ENCODE data around the gene CHST9.
"Not testable (repeated sequence)": the region's sequence is repeated elsewhere in the genome, so short reads cannot be mapped to it uniquely, and the experiment has no call there.

CHST9 gene, protein sequence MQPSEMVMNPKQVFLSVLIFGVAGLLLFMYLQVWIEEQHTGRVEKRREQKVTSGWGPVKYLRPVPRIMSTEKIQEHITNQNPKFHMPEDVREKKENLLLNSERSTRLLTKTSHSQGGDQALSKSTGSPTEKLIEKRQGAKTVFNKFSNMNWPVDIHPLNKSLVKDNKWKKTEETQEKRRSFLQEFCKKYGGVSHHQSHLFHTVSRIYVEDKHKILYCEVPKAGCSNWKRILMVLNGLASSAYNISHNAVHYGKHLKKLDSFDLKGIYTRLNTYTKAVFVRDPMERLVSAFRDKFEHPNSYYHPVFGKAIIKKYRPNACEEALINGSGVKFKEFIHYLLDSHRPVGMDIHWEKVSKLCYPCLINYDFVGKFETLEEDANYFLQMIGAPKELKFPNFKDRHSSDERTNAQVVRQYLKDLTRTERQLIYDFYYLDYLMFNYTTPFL

DNA sequence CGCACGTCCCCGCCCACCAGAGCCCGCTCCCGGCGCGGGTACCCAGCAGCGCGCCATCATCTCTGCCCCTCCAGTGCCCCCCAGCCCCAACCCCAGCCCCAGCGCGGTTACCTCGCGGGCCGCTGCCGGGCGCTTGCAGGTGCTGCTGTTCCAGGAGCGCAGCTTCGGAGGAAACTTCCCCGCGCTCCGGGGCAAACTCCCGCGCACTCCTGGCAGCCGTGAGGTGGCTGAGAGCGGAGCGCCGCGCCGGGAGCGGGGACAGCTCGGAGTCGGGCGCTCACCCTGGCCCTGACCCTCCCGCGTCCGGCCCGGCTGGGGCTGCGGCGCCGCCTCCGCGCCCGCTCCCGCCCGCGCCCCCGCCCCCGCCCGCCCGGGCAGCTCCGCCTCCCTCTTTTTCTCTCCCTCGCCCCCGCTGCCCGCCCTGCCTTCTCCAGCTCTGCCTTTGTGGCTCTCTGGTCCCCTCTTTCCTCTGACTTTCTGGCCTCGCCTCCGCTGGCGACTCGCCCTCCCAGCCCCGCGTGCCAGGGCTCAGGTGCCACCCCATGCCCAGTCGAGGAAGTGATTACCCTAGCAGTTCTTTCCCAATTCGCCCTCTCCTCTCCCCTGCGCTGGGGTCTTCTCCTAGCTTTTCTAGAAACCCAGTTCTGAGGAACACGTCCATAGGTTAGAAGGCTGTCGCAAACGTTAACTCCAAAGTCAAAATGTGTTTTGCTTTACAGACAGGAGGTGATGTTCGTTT is at the start of gene CHST9:
Gene CHST9, minus strand, starts transcription at position 284 of the 739 bp plus-strand sequence. CDS start 42,499 bp downstream, outside the sequence.
- DNase-seq, result no peak

DNA sequence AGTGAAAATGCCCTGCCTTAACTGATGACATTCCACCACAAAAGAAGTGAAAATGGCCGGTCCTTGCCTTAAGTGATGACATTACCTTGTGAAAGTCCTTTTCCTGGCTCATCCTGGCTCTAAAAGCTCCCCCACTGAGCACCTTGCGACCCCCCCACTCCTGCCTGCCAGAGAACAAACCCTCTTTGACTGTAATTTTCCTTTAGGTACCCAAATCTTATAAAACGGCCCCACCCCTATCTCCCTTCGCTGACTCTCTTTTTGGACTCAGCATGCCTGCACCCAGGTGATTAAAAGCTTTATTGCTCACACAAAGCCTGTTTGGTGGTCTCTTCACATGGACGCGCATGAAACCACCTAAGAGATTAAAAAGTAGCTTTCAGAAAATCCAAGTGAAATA is 47.2 kb upstream of the CHST9 start:
- DNase-seq, result not testable (repeated sequence)

DNA sequence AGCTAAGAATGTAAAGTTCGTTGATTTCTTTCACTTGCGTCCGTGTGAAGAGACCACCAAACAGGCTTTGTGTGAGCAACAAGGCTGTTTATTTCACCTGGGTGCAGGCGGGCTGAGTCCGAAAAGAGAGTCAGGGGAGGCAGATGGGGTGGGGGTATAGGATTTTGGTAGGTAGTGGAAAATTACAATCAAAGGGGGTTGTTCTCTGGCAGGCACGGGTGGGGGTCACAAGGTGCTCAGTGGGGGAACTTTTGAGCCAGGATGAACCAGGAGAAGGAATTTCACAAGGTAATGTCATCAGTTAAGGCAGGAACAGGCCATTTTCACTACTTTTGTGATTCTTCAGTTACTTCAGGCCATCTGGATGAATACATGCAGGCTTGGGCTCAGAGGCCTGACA is 46.6 kb upstream of the CHST9 start:
- DNase-seq, result not testable (repeated sequence)

DNA sequence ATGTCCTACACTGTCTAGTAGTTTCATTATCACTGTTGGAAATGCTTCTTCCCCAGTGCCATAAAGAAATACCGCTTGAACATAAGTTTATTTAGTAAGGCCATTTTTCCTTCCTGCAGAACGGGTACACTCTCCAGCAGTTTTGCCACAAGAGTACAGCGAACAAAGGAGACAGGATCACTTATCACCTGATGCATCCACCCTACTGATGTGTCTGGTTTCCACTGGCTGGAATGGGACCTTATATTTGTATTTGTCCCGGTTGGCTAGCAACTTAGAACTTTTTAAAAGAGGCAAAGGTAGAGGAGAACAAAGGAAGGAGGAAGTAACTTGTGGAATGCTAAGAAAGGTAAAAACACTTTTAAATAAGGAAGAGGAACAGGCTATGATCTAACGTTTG is 46.1 kb upstream of the CHST9 start:
- not testable (repeated sequence) for DNase-seq

DNA sequence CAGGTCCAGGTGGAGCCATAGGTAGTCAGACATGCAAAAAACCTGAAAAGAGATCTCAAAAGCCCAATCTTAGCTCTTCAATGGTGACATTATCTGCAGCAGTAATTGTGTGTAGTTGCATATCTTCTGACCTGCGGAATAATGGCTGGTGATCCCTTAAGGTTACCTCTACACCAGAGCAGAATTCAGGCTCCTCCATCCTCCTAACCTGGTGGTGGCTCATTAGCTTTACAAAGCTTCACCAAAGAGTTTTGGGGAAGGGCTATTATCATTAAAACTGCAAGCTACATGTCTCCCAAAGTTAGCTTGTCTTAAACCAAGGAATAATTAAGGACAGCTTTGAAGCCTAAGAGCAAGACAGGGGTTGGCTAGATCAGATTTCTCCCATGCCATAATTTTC is 42.6 kb upstream of the CHST9 start:
- no peak for DNase-seq

DNA sequence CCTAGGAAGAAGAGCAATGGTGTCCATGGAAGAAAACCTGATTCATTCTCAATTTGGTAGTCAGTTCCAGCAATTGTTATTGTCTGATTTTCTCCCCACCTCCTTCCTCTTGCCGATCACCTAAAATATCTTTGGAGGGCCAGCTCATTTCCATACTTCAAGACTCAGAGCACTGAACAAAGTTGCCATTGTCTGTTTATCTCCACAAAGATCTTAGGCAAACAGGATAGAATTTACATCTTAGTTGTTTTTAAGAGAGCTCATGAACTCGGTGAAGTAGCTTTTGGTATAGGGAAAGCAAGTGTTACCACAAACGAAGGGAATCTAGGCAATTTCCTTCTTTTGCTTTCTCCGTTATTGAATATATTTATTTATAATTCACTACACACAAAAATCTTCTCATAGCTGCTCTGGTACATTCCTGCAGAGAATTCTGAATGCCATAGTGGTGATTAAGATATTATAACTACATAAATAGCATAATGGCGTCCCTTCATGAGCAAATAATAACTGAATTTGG is 41.5 kb upstream of the CHST9 start:
- DNase-seq, result no peak

DNA sequence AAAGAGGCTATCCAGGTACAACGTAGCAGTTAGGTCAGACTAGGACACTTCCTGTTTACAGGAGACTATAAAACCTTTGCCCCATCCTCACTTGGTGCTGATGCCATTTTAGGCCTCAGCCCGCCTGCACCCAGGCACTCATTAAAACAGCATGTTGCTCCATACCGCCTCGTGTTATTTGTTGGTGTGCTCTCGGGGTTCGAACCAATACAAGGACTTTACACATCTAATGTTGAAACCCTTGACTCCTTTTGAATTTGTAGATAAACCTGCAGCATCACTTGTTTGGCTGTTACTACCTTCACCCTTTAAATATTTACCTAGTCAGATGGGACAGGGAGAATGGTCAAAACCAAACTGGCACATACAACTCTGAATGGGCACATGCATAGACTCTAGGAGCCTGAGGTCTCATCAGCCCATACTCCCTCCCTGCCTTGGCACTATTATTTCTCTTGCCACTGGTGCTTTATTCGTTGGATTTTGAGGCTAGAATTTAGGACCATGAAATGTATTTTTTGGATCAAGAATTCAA is 40.9 kb upstream of the CHST9 start:
- no peak for DNase-seq

DNA sequence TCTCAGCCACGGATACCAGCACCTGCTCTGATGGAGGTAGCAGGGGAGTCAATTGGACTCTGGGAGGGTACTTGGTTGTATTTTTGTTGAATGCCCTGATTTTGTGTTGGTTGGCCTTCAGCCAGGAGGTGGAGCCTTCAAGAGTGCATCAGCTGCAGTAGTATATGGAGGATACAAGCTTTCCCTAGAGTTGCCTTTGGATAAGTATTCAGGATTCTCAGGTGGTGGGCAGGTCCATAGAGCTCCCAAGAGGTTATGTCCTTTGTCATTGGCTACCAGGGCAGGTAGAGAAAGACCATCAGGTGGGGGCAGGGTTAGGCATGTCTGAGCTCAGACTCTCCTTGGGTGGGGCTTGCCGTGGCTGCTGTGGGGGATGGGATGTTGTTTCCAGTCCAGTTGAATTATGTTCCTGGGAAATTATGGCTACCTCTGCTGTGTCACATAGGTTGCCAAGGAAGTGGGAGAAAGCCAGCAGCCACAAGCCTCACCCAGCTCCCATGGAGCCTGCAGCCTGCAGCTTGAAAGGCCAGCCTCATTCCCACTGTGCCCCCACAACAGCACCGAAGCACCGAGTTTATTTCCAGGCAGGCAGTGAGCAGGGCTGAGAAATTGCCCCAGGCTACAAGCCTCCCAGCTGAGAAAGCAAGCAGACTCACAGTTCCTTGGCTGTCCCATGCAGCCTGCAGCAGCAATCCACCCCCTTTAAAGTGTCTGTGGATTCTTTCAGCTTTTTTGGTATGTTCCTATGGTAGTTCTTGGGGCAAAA is 38.6 kb upstream of the CHST9 start:
- DNase-seq, result no peak

DNA sequence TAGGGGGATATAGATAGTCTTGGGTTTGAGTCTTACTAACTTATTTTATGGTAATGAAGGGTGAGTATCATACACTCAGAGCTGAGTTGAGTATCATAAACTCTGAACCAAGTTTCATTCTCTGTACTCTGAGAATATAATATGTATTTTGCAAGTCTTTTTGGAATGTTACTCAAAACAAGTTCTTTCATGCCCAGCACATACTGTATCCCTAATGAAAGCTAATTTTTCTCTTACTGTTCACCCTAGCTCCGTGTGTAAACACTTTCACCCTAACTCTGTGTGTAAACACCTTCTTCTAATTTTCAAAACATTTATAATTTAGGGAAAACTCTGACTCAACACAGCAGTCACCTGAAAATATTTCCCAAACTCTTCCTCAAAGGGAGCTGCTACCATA is 29.7 kb upstream of the CHST9 start:
- no peak for DNase-seq

DNA sequence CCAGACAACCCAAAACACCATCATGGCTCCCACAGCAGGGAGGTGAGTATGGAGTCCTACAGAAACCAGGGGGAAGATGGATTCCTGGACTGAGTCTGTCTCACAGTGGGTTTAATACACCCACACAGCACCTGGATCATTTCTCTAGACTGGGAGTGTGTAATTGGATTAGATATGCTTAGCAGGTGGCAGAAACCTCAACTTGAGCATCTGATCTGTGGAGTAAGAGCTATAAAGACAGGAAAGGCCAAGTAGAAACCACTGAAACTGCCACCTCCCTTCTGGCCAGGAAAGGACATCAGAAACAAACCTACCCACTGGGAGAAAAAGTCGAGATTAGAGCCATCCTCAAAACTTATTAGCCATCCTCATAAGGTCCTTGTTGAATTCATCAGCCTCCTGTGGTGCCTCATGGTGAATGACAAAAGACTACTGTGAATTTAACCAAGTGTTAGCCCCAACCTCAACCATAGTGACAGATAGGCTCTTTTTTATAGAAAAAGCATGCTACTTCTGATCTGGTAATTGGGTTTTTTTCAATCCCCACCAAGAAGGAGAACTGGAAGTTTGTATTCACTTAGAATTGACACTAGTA is 28.1 kb upstream of the CHST9 start:
- DNase-seq, result no peak

DNA sequence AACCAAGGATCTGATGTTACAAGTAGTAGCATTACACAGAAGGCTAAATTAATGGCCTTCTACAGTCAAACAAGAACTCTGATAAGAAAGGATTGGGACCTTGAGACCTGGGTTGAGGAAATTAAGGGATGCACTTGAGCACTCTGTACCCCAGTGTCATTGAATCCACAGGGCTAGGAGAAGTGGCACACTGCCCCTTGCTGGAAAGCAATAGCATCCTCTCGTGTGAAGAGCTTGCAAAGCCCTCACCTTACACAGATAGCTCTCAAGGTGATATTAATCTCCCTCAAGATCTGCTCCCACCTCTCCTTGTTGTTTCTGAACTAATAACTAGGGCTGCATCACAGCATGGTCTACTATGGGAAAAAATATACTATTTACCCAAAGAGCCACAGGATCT is 26.5 kb upstream of the CHST9 start:
- DNase-seq, result no peak

DNA sequence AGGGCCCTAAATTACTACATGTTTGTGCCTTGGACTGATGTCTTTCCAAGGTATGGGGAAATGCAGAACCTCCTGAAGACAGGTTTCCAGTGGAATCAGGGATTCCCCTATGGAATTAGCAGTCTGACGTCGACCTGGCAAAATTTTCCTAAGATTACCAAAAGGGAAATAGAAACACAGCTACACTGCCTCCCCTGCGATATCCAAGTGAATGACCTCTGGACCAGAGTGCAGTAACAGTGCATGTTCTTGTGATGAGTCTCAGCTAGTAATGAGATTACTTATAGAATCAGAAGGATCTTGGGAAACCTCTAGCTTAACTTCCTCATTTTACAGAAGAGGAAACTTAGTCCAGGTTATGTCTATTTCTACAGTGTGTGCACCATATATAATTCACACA is 21.3 kb upstream of the CHST9 start:
- peak; percentile 5 to 47 for DNase-seq

DNA sequence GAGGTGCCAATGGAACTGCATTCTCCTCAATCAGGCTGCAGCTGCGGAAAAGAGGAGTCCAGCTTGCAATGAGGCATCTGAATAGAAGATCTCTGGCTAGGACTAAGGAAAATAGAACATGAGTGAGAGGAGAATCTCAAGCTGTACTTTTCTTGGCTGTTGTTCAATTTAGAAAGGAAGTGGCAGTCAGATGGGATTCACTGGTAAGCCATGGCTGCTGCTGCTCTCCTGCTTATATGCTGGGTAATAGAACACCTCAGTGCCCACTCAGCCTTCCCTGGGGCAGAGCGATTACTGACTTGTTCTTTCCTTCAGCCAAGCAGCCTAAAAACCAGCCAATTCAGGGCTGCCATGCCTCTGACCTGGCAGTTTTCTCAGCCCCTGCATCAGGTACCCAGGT is 17.6 kb upstream of the CHST9 start:
- DNase-seq, result no peak

DNA sequence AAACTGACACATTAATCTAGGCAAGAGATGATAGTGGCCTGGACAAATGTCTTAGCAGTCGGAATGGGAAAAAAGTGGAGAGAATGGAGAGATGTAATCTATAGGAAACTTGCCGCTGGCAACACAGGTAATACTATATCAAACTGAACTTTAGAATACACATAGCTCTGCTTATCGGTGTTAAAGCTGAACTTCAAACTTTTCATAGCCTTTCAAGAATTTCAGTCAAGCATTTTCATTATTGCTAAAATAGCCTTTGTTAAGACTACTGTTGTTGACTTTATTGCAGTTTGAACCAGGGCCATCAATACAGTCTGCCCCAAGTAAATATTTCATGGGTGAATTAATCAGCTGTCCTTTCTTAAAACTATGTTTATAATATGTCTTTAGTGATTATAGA is 12.9 kb upstream of the CHST9 start:
- no peak for DNase-seq

DNA sequence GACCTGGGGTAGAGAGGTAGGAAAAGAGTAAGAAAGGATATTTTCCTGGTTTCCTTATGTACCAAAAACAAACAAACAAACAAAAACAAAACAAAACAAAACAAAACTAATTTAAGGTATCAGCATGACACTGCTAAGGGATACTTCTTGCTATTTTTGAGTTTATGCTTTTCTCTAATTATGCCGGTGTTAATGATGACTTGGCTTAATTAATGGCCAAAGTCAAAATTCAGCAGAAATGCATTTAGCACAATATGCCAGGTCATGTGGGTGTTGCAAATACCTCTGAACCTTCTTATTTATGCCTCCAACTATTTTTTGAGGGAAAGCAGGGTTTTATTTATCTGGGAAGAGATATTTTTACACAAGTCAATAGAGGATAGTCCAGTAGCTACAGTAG is 3.2 kb upstream of the CHST9 start:
- no peak for DNase-seq

DNA sequence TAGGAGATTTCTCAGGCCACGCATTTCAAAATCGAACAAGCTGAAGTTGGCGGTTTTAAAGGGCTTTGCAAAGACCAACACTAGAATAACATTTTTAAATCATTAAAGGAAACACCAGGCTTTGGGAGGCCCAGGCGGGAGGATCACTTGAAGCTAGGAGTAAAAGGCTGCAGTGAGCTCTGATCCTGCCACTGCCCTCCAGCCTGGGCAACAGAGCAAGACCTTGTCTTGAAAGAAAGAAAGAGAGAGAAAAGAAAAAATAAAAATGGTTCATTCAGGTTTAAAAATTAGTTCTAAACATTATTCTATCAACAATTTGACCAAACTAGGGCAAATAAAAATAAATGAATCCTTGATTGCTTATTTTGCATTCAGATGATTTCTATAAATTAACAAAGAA is 789 bp upstream of the CHST9 start:
- no peak for DNase-seq

DNA sequence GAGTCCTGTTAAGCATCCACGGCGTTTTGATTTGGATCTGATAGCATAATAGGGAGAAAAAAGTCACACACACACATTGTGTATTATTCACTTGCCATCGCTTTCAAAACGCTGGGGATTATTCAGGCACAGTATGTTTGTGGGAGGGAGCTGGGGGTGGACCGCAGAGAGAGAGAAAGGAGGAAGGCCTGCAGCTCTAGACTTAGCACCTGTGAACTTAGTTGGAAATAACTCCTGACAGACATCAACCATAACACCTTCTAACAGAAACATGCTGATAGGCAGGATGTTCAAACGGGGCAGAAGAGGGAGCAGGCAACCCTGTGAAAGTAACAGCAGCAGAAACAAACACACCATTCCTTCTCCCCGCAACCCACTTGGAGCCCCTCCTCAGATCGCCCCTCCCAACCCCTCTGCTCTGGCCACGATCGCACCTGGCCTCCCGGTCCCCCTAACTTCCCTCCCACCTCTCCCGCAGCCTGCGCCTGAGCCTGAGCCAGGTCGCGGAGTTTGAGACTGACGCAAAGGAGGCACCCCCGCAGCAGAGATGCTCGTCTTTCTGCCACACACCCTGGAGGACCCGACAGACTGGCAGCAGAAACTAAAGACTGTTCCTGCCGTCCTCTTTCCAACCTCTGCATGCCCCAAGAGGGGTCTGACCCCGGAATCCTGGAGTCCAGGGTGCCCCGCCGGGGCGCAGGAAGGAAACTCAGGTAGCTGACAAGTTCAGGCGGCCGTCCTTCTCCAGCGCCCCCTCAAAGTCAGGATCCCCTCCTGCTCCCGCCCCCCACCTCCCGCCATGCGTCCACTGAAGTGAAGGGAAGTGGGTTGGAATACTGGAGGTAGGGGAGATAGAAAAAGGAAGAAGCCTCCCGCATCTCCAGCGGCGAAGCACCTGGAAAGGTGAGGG is 738 bp downstream of the CHST9 start:
- no peak for DNase-seq

DNA sequence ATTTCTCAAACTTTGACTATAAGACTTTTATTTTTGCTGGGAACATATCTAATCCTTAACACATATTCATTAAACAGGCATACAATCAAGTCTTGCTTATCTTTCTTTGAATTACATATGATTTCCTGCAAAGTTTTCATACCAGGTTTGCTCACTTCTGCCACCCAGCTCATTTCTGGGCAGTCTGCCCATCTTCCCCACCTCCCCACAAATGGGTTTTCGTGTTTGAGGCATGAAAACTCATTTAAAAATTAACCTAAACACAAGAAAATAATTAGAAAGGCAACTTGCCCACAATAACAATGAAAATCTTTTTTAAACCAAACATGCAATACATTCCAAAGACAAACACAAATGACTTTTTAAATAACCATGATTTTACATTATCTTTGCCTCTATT is 3.4 kb downstream of the CHST9 start:
- DNase-seq, result no peak

DNA sequence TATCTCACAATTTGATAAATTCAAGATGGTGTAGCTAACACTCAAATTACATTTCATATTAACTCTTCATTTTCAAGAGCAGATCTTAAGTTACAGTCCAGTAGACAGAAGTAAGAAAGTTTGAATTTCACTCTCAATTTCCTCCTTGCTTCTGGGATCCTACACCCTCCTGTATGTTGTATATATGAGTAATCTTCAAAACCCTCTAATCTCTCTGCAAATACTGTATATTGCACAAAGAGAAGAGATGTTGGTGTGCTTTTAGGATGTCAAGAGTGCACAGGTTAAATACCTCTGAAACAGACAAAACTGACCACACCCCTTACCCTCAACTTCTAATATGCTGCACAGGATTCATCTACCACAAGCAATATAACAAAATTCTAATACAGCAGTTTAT is 6.7 kb downstream of the CHST9 start:
- no peak for DNase-seq

DNA sequence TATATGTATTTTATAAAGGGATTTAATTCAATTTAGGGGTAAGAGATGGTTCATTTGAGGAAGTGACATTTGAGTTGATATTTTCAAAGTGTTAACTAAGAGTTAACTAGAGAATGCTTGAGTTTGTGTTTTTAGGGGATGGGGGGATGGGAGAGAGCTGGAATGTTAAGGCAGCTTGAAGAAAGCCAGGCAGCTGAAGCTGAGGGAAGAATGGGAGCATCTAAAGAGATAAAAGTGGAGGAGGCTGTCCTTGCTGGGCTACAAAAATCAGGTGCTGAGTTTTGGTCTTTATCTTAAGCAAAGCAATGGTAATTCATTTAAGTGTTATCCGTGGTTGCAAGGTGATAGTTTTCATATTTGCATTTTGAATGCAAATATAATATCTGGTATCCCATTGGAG is 9.2 kb downstream of the CHST9 start:
- DNase-seq, result no peak

DNA sequence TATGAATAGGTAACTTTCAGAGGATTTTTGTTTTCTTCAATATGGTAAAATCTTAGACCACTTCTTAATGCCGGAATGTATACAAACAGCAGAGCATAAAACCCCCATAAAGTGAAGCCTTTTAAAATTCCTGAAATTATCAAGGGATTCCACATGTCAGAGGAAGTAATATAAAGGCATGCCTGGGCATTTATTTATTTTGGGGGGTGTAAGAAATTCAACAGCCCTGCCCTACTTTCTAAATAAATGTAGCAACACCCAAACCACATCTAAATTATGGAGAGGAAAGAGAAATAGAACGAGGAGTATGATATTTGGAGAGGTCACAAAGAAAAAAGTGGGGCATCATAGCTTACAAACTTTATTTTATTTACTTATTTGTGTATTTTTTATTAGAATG is 9.9 kb downstream of the CHST9 start:
- no peak for DNase-seq

DNA sequence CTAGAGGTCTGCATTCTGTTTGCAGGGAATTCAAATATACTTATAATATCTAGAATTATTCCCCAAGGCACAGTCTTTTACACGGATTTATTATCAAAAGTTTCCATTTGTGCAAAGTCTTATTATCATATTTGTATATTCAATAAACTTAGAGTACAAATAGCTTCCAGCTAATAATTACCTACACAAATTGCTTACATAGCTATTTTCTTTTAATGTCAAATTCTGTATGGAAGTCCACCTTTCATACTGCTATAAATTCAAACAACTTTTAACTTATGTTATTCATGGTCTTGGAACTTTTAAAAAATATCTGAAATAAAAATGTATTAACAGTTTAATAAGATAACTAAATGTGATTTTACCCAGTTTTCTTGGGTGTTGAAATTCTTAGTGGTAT is 13.1 kb downstream of the CHST9 start:
- DNase-seq, result no peak
